CD4-positive, alpha-beta T cell (primary cell): ENCODE measurements around the gene LGI4. TPM values are rescaled to one million over a fixed set of nuclear protein-coding genes. Genes with fewer than 3 reads are reported as not detected.

Experiments used
- ATAC-seq: fragments of 200-7000 bp; cut with Tn5 transposase; one replicate; pipeline ENCODE4 v1.10.0; 2022; ENCODE audit warnings: mild to moderate bottlenecking; ENCODE audit not compliant: poor library complexity
- CTCF ChIA-PET: fragments of 350-600 bp; sonication (Branson Sonifier 250); formaldehyde crosslinking; loops from one replicate; lab custom pipeline; 2021; ENCODE audit warnings: antibody characterized with exemption, inconsistent platforms; lab: Charles Lee
- POLR2A ChIA-PET: fragments of 350-600 bp; sonication (Branson Sonifier 250); formaldehyde crosslinking; loops from one replicate; lab custom pipeline; 2021; ENCODE audit warnings: antibody characterized with exemption, inconsistent platforms; lab: Charles Lee
- DNase-seq, 14 experiments: peaks; one replicate each; pipeline ENCODE4 v3.0.0-alpha.2; 2013 to 2020; ENCODE audit warnings: mixed read lengths in 2 of 14
- H3K27ac ChIP-seq, 2 donors: one replicate each; pipeline versions ENCODE4 v1.5.1 to v1.7.0; 2013; ENCODE audit warnings: low read length in 2 of 2, low read depth in 1 of 2, mild to moderate bottlenecking in 1 of 2
- H3K27me3 ChIP-seq, 2 experiments: 1 replicate in 1 of 2; 2 replicates in 1 of 2; pipeline versions ENCODE4 v1.6.1 to v1.7.0; 2013; ENCODE audit warnings: low read length in 2 of 2, control low read depth in 1 of 2, mild to moderate bottlenecking in 1 of 2, moderate library complexity in 1 of 2; ENCODE audit not compliant: insufficient read depth in 2 of 2, control insufficient read depth in 1 of 2
- H3K36me3 ChIP-seq: one replicate; pipeline ENCODE4 v1.6.1; 2013; ENCODE audit warnings: low read length, control low read depth; ENCODE audit not compliant: insufficient read depth
- H3K4me1 ChIP-seq: one replicate; pipeline ENCODE4 v1.6.1; 2013; ENCODE audit warnings: low read length, control low read depth; ENCODE audit not compliant: insufficient read depth
- H3K4me3 ChIP-seq: one replicate; pipeline ENCODE4 v1.5.1; 2013; ENCODE audit warnings: mild to moderate bottlenecking, low read length, moderate library complexity
- H3K9me3 ChIP-seq, 2 experiments: 1 replicate in 1 of 2; 2 replicates in 1 of 2; pipeline versions ENCODE4 v1.6.1 to v1.7.0; 2013; ENCODE audit warnings: low read length in 2 of 2, mild to moderate bottlenecking in 2 of 2, control low read depth in 1 of 2, moderate library complexity in 1 of 2; ENCODE audit not compliant: control insufficient read depth in 1 of 2, insufficient read depth in 1 of 2
- H3K27ac Mint-ChIP-seq: one replicate; pipeline ENCODE4 v1.8.0; 2020; ENCODE audit warnings: mixed read lengths
- H3K27me3 Mint-ChIP-seq: one replicate; pipeline ENCODE4 v1.8.0; 2021; ENCODE audit warnings: mixed read lengths
- H3K36me3 Mint-ChIP-seq: one replicate; pipeline ENCODE4 v1.8.0; 2021; ENCODE audit warnings: low read depth, mixed read lengths
- H3K4me1 Mint-ChIP-seq: one replicate; pipeline ENCODE4 v1.8.0; 2021; ENCODE audit warnings: low read depth, mixed read lengths
- H3K4me3 Mint-ChIP-seq: one replicate; pipeline ENCODE4 v1.8.0; 2020; ENCODE audit warnings: mild to moderate bottlenecking, mixed read lengths
- H3K9me3 Mint-ChIP-seq: one replicate; pipeline ENCODE4 v1.8.0; 2020; ENCODE audit warnings: mixed read lengths
- intact Hi-C, 2 experiments: fragments of 100-400 bp; cut with DNase I in 1 of 2; cut with micrococcal nuclease in 1 of 2; formaldehyde crosslinking; loops; one replicate each; pipeline versions ENCODE4 v1.15.1 to v1.9.0; 2023 to 2025; cut with DNase I, micrococcal nuclease
- total RNA-seq, 174 experiments: library from RNA in 2 of 174; stranded (reverse) in 2 of 174; gene quantifications; one replicate each; pipeline ENCODE4 v1.2.3 and lab custom pipeline; 2021 to 2026
- TF ChIP-seq, protein P1 (sequence below): fragments of 200-600 bp; IDR thresholded peaks from one replicate; pipeline ENCODE4 v1.8.0; 2022; ENCODE audit warnings: antibody characterized with exemption, mild to moderate bottlenecking

Gene LGI4
- total RNA-seq, 2 experiments from 2014 or later: 0.69 to 0.70 TPM

DNA sequence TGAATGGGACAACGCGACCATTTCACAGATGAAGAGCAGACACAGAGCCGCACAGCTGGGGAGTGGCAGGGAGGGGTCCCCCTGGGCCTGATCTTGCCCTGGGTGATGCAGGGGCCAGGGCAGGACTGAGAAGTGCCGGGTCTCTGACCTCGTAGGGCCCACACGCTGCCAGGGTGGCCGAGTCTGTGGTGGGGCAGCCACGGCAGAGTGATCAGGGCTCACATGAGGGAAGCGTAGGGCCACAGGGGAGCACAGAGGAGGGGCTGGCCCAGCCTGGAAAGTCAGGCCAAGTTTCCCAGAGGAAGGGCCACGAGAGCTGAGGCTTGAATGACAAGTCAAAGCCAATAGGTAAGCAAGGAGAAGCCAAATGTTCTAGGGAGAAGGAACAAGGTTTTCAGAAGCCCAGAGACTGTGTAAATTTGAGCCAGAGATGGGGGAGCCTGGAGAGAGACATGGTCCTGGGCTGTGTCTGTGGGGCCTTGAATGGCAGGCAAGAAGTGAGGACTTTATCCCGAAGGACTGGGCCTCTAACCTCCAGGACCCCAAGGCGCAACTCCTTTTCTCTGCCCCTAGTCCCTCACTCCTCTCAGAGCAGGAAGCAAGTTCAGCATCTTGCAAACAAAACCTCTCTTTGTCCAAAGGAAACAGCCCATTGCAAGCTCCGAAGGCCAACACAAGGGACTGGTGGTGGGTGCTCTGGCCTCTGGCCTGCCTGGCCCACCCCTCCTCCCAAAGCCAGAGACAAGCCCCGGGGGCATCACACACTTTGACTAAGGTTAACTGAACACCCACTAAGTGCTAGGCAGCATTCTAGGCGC lies 51.0 kb downstream of the LGI4 start:
- H3K4me1 Mint-ChIP-seq: no peaks in the 10 kb centered on the region
- no peak overlapping the region for H3K4me3 ChIP-seq
- POLR2A ChIA-PET: no interaction called here

GRCh38 chr19:35081201-35081600 lies 53.7 kb downstream of the LGI4 start:
- no peak overlapping the region for H3K27ac Mint-ChIP-seq

More for the DNA sequence above, 51.0 kb downstream of the LGI4 start:
- no peaks in the 10 kb centered on the region for H3K27me3 Mint-ChIP-seq
- Histone ChIP-seq H3K27ac (no peak overlapping the region), H3K36me3 (no peaks in the 10 kb centered on the region), H3K9me3 (no peaks in the 10 kb centered on the region), H3K4me1 (peaks cover 8% of the 10 kb centered on the region), H3K27me3 (no peaks in the 10 kb centered on the region)
- ATAC-seq (no peak), DNase-seq (no peak)
- CTCF ChIA-PET: no interaction called here
- no peaks in the 10 kb centered on the region for H3K9me3 Mint-ChIP-seq
- no peaks in the 10 kb centered on the region for H3K36me3 Mint-ChIP-seq
- intact Hi-C loops: no loop called here
- TF ChIP-seq, protein P1, sequence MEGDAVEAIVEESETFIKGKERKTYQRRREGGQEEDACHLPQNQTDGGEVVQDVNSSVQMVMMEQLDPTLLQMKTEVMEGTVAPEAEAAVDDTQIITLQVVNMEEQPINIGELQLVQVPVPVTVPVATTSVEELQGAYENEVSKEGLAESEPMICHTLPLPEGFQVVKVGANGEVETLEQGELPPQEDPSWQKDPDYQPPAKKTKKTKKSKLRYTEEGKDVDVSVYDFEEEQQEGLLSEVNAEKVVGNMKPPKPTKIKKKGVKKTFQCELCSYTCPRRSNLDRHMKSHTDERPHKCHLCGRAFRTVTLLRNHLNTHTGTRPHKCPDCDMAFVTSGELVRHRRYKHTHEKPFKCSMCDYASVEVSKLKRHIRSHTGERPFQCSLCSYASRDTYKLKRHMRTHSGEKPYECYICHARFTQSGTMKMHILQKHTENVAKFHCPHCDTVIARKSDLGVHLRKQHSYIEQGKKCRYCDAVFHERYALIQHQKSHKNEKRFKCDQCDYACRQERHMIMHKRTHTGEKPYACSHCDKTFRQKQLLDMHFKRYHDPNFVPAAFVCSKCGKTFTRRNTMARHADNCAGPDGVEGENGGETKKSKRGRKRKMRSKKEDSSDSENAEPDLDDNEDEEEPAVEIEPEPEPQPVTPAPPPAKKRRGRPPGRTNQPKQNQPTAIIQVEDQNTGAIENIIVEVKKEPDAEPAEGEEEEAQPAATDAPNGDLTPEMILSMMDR: no peak
- H3K4me3 Mint-ChIP-seq: no peak overlapping the region
- no peak overlapping the region for H3K27ac Mint-ChIP-seq

GRCh38 chr19:35080613-35081170 lies 54.2 kb downstream of the LGI4 start:
- Histone ChIP-seq H3K27ac (no peak overlapping the region), H3K27me3 (no peaks in the 10 kb centered on the region), H3K4me3 (no peak overlapping the region), H3K4me1 (peaks cover 5% of the 10 kb centered on the region), H3K9me3 (peaks cover 0 to 3% of the 10 kb centered on the region in 2 experiments), H3K36me3 (no peaks in the 10 kb centered on the region)
- H3K4me1 Mint-ChIP-seq: no peaks in the 10 kb centered on the region
- H3K4me3 Mint-ChIP-seq: no peak overlapping the region
- no peak overlapping the region for H3K27ac Mint-ChIP-seq
- POLR2A ChIA-PET: no interaction called here
- intact Hi-C loops: no loop called here
- CTCF ChIA-PET: no interaction called here
- DNase-seq (no peak), ATAC-seq (no peak)
- TF ChIP-seq, protein P1: no peak
- no peaks in the 10 kb centered on the region for H3K36me3 Mint-ChIP-seq
- no peaks in the 10 kb centered on the region for H3K9me3 Mint-ChIP-seq
- H3K27me3 Mint-ChIP-seq: peaks cover 5% of the 10 kb centered on the region

More at GRCh38 chr19:35081201-35081600, 53.7 kb downstream of the LGI4 start:
- Mint-ChIP-seq H3K4me3 (no peak overlapping the region), H3K27me3 (peaks cover 5% of the 10 kb centered on the region), H3K9me3 (no peaks in the 10 kb centered on the region), H3K36me3 (no peaks in the 10 kb centered on the region), H3K4me1 (no peaks in the 10 kb centered on the region)
- Histone ChIP-seq H3K36me3 (no peaks in the 10 kb centered on the region), H3K27ac (no peak overlapping the region), H3K9me3 (no peaks in the 10 kb centered on the region), H3K4me3 (no peak overlapping the region), H3K4me1 (peaks cover 5% of the 10 kb centered on the region), H3K27me3 (no peaks in the 10 kb centered on the region)
- no peak for ATAC-seq
- intact Hi-C loops: no loop called here
- ChIA-PET POLR2A (no interaction called here), CTCF (no interaction called here)
- no peak for DNase-seq
- TF ChIP-seq, protein P1: no peak
